Activated CD8-positive, alpha-beta memory T cell treated with anti-CD3 and anti-CD28 coated beads for 4 hours (primary cell): ENCODE results near the gene DNMT3L.
"Not testable (repeated sequence)": the region's sequence is repeated elsewhere in the genome, so short reads cannot be mapped to it uniquely, and the experiment has no call there.

ENCODE experiments used
- DNase-seq, 2 donors: peaks; one replicate each; pipeline ENCODE4 v3.0.0-alpha.2; 2020; ENCODE audit warnings: low read depth in 2 of 2

The DNMT3L gene

DNA sequence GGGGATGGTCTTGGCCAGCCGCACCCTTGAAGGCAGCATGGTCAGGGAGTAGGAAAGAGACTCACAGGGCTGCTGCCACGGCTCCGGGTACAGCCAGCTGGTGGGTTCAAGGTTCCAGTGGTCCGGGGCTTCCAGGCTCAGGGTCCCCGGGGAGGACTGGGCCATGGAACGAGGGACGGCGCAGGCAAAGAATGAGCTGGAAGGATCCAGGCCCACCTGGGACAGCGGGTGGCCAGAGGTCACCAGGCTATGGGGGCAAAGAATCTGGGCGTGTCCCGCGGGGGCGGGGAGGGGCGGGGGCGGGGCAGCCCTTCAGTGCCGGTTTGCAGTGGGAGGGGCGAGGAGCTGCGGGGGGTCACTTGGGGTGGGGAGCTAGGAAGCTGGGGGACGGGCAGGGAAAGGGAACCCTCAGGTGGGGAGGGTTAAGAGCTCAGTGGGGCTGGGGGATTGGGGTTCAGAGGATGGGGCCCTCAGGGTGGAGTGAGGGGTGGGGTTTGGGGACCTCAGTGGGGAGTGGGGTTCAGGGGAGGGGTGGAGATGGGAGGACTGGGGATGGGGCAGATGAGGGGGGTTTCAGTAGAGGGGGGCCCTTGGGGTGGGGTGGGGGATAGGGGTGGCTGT, at the start of gene DNMT3L:
DNMT3L (minus strand) TSS at position 223 of the 621 bp plus-strand sequence. CDS start 638 bp downstream, outside the sequence.
- no peak for DNase-seq

DNA sequence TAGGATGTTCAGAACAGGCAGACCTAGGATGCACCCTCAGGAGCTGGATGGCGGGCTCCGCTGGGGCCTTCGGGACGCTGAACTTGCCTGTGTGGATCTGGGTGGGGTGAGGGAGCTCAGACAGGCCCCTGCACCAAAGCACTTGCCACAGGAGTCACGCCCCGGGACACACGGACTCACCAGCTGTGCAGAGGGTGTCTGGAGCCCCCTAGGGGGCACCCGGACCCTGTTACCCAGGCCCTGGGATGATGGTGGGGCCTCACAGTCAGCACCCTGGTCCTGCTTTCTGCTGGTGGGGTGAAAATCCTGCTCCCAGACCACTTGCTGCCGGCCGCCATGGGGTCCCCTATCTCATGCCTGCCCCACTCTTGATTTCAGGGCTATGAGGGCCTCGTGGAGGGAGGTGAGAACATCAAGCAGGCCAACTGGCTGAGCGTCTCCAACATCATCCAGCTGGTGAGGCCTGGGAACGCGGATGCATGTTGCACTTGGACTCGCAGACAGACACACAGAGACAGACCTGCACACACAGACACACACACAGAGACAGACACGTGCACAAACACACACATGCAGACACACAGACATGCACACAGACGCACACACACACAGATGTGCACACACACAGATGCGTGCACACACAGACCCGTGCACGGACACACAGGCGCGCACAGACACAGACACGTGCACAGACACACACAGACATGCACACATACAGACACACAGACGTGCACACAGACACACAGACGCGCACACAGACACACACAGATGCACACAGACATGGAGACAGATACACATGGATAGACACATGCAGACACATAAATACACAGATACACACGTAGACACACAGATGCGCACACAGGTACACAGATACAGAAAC, 49.2 kb upstream of the DNMT3L start:
- DNase-seq = no peak

DNA sequence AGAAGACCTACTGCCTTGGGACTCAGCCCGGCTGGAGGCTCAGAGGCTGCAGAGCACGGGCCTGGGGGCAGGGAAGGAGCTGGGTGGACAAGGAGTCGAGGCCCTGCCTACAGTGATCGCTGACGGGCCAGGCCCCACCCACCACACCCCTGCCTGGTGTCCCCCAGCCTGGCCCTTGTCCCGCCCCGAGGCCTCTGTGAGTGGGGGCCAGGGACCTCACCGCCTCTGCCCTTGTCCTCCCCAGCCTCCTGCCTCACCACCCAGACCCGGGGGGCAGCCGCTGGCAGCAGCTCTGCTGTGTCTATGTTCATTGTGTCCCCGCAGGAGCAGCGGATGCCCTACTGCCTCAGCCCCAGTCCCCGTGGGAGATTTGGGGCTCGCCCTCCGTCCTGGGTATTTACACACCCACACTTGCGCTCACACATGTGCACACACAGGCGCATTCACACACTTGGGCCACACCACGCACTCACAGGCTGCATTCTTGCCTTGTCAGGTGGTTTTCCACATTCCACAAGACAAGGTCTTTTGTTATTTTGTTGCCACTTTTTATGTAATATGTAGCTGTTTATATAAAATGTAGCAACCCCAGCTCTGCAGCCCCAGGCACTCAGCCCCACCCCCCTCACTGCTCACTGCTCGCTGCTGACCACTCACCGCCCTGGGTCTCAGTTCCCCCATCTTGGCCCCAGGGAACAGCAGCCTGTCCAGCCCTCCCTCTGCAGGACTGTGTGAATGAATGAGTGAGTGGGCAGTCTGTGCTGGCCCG, 45.4 kb upstream of the DNMT3L start:
- no peak for DNase-seq

DNA sequence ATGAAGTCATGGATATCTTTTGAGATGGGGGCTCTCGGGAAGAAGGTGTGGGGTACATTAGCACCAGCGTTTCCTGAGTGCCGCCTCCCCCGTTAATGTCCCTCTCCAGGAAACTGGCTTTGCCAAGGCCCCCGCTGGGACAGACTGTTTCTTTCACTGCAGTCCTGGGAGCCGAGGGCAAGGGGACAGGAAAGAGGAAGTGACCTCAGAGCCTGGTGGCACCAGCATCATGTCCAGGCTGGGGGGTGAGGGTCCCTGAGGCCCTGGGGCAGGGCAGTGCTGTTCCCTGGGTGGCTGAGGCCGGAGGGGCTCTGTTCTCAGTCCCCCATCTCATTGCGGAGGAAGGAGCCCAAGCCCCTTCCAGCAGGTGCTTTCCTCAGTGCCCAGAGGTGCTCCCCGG, 44.0 kb upstream of the DNMT3L start:
- DNase-seq = no peak

DNA sequence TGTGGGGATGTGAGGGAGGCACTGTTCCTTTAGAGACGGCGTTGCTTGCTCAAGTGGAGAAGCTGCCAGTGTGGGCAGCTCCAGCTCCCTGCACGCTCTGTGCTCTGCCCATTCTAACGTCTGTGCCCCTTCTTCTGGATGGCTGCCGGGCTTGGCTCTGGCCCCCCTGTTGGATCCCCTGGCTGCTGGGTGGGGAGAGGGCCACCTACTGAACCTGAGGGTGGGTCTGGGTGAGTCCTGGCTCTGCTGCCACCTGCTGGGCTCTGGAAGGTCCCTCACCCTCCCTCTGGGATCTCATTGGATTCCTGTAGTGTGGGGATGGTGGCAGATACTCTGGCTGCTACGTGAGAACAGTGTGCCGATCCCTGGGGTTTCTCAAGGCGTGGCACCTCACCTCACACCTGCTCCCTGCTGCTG, 43.2 kb upstream of the DNMT3L start:
- DNase-seq = no peak

DNA sequence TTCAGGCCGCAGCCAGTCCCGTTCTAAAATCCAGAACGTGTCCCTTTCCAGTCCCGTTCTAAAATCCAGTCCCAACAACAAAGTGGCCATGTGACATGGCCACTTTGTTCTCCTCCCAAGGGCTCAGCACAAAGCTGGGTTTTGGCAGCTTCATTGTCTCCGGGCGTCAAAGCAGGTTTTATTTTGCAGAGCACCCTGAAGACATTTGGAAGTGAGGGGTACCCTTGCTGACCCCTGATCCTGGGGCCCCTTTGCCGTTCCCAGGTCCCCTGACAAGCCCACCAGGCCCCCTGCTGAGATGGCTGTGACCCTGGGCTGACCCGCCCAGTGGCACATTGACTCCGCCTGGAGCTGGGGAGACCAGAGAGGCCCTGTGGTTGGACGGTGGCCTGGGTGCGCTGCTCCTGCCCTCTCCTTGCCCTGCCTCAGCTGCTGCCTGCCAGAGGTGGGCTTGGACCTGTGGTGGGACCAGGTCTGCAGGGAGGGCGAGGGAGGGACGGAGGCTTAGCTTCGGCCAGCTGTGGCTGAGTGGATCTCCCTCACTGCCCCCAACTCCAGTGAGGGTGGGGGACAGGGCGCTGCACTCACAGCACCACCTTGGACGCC, 42.4 kb upstream of the DNMT3L start:
- DNase-seq = no peak

DNA sequence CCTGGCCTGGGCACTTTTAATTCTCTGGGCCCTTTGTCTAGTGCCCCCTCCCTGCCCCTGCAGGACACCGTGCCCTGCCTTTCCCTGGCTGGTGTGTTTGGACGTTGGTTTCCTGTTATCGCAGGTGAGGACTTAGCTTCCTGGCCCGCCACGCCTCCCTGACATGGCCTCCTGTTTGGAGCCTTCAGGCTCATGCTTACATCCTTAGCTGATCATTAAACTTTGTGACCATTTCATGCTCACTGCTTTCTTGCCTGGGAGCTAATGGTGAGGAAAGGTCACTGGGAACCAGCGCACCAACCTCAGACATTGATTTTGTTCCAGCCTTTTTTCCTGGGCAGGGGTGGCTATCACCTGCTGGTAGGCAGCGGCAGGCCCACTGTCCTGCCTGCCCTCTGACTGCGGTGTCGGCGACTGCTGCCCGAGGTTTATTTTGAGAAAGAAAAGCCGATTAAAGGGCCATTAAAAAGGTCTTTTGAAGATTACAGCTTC, 41.8 kb upstream of the DNMT3L start:
- no peak for DNase-seq

DNA sequence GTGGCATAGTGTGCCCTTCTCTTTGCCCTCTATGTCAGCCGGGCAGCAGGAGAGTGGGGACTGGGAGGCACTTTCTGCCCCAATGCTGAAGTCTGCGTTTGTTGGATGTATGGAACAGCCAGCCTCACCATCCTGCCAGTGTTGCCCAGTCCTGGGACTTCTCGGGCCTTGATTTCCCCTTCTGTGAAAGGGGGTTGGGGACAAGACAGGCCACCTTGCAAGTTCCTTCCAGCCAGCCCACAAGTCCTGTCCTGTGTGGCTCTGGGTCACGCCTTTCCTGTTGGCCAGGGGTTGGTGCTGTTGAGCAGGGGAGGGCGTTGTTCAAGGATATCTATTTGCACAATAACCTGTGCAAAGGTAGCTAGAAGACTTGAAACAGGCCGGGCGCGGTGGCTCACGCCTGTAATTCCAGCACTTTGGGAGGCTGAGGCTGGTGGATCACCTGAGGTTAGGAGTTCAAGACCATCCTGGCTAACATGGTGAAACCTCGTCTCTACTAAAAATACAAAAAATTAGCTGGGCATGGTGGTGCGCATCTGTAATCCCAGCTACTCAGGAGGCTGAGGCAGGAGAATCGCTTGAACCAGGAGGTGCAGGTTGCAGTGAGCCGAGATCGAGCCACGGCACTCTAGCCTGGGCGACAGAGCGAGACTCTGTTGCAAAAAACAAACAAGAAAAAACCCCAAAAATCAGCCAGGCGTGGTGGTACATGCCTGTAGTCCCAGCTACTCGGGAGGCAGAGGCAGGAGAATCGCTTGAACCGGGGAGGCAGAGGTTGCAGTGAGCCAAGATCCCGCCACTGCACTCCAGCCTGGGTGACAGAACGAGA, 41.1 kb upstream of the DNMT3L start:
- DNase-seq = not testable (repeated sequence)

DNA sequence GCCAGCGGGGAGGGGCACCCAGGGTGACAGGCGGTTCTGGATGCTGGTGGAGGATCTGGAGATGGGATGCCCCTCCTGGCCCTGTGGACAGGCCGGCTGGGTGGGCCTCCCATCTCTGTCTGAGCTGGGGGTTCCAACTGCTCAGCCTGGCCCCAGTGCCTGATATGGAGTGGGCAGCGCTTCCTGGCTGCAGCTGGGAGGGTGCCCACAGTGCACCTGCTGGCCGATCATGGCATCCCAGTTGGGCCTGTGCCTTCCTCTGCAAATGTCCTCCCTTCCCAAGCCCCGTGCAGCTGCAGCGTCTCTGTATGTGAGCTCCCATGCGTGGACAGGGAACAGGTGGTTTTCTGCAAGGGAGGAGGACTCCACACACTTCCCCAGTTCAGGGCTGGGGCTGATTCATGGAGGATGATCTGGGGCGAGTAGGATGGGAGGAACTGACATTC, 40.3 kb upstream of the DNMT3L start:
- DNase-seq = no peak

DNA sequence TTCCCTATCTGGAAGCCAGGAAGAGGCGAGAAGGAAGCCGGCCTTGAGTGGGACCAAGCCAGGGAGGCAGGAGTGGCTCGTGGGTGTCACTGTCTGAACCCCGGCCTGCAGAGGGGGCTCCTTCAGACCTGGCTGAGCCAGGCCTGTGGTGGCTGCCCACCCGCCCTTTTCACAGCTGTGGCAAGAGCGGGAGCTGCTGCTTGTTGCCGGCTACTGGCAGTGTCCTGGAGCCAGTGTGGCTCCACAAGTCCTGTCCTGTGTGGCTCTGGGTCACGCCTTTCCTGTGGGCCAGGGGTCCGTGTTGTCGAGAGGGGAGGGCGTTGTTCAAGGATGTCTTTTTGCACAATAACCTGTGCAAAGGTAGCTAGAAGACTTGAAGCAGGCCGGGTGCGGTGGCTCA, 39.4 kb upstream of the DNMT3L start:
- DNase-seq = no peak

DNA sequence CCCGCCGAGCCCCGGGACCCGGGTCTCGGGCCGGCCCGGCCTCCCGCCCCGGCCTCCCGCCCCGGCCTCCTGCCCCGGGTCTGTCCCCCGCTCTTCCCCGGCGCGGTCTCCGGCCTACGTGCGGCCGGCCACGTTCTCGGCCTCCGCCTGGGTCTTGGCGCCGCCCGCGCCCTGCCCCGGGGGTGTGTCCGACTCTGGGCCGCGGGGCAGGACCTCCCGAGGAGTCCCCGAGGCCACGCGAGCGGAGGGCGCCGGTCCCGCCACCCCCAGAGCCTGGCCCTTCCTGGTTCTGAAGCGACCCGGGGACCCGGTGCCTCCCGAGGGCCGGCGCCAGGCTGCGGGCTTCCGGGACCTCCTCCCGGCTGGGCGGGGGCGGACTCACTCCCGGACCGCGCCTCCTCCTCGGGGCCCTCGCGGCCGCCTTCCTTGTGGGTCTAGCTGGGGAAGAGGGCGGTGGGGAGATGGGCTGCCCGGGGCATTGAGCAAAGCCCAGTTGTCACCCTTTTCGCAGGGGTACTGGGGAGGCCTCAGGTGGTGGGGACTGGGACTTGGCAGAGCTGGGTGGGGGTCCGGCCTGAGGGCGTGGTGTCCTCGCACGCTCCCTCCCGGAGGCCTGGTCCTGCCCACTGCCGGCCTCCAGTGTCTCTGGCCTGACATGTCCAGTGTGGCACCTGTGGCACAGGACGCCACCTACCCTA, 38.7 kb upstream of the DNMT3L start:
- DNase-seq = peak; percentile 22 to 25

DNA sequence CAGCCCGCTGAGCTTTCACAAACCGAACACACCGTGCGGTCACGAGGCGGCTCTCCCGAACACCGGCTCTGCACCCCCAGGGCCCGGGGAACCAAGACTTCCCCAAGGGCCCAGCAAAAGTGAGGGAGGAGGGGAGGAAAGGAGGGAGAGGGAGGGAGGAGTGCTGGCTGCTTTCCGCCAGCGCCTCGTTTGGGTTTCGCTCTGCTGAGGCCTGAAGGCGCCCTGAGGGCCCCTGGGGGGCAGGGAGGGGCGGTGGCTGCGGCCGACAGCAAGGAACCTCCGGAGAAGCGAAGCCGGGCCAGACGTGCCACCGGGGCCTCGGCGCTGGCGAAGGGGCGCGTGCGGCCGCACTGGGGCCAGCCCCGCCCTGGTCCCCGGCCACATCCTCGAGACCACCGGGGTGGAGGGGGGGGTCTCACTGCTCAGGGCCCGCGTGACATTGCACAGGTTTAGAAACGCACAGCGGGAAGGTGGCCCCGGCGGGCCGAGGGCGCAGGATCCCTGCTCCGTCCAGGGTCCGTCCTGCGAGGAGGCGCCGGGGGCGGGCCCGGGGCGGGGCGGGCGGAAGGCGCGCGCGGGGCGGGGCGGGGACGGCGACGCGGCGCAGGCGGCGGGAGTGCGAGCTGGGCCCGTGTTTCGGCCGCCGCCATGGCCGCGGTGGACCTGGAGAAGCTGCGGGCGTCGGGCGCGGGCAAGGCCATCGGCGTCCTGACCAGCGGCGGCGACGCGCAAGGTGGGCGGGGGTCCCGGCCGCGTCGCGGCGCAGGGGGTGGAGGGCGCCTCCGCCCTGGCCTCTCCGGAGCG, 38.0 kb upstream of the DNMT3L start, which contains the start of gene PFKL:
PFKL (plus strand) TSS at position 596 of the 804 bp plus-strand sequence; CDS start at position 649, 53 bp downstream.
- DNase-seq = peak in 1 of 2 donors; percentile 18

DNA sequence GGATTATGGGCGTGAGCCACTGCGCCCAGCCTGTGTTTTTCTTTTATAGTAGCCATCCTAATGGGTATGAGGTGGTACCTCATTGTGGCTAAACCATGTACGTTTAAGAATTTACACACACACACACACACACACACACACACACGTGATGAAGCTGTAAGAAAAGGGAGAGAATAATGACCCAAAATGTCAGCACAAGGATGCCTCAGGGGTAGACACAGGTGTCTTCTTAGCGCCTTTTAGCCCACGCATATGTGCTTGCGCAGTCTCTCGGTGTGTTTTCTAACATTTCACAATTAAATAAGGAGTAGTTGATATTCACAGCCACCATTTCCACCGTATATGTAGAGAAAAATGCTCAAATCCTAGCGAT, 37.4 kb upstream of the DNMT3L start:
- no peak for DNase-seq

DNA sequence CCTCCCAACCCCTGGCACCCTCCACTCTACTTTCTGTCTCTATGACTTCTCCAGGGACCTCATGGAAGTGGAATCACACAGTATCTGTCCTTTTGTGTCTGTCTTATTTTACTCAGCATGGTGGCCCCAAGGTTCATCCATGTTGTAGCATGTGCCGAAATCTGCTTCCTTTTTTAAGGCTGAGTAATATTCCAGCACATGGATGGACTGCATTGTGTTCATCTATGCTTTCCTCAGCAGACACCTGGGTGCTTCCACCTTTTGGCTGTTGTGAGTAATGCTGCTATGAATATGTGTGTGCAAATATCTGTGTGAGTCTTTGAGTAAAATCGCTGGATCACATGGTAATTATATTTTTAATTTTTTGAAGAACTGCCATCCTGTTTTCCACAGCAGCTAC, 36.6 kb upstream of the DNMT3L start:
- no peak for DNase-seq

DNA sequence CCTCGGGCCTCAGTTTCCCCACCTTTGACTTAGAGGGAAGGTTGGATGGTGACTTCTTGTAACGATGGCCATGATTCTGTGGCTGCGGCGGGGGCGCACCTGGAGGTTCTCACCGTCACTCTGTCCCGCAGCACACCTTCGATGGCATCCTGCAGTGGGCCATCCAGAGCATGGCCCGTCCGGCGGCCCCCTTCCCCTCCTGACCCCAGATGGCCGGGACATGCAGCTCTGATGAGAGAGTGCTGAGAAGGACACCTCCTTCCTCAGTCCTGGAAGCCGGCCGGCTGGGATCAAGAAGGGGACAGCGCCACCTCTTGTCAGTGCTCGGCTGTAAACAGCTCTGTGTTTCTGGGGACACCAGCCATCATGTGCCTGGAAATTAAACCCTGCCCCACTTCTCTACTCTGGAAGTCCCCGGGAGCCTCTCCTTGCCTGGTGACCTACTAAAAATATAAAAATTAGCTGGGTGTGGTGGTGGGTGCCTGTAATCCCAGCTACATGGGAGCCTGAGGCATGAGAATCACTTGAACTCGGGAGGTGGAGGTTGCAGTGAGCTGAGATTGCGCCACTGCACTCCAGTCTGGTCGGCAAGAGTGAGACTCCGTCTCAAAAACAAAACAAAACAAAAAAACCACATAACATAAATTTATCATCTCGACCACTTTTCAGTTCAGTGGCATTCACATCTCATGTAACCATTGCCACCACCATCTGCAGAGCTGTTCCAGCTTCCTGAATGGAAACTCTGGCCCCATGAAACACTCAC, 36.0 kb upstream of the DNMT3L start:
- DNase-seq = peak; percentile 47 to 56

DNA sequence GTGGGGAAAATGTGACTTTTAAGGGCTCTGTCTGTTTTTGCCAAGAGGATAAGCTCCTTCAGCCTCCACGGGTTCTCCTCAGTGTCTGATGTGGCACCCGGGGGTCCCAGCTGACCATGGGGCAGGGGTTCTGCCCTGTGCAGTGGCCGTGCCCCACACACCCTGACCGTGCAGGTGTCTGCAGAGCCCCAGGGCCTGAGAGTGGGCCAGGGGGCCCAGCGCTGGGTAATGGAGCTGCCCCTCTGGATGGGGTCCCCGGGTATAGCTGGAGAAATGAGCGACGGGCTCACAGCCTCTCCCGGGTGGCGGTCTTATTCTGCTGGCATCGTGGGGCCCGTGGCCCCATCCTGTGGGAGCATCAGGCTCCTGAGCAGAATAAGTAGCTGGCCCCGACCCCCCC, 35.2 kb upstream of the DNMT3L start:
- DNase-seq = no peak

DNA sequence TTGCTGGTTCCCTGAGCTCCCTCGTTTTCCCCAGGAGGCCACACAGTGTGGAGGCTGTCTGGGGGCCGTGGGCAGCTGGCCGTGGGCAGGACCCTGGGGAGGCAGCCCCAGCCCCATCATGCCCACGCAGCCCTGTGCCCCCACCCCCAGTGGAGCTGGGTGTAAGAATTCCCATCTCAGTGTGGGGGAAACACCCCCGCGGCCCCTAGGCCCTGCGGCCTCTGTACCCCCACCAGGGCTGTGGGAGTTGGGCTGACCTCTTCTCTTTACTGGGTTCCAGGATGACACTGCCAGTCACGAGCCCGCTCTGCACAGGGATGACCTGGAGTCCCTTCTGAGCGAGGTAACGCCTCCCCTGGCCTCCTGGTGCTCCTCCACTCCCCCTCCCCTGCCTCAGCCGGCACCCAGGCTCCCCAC, 34.4 kb upstream of the DNMT3L start:
- DNase-seq = no peak

DNA sequence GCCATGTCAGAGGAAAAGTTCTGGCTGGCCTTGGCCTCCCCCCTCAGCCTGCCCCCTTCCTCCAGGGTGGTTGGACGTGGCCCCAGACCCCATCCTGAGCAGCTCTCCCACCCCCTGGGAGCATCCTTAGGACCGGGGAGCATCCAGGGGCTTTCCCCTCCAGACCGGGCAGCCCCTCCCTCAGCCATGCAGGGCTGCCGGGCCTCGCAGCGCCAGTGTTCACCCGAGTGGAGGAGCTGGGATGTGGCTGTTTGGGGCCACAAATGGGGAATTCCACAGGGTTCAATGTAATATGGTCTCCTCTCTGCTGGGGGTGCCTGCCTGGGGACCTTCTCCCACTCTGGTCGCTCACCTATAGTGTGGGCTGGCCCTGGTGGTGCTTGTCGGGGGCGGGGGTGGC, 33.9 kb upstream of the DNMT3L start:
- no peak for DNase-seq

DNA sequence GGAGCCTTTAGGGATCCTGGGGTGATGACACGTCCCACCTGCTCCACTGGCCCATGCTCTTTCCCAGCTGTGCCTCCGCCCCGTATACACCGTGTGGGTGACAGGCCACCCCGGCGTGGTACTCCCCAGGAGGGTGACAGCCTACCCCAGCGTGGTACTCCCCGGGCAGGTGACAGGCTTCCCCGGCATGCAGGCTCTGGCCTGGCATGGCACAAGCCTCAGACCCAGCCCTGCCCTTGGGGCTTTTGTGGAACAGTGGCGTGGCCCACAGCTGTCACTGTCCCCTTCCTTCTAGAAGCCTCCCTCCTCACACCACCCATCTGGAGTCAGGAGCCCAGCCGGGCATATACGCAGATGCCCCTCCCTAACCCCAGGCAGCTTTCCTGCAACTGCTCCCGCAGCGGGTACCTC, 33.5 kb upstream of the DNMT3L start:
- DNase-seq = no peak
